HepG2 (cell line): ENCODE results near the gene ZNF234. TPM values are rescaled to one million over a fixed set of nuclear protein-coding genes. Genes with fewer than 3 reads are reported as not detected.

Experiments
- BRCA1 ChIP-seq: sonication (generic); formaldehyde crosslinking; IDR thresholded peaks from 2 replicates; pipeline ENCODE4 v1.4.0; 2020; ENCODE audit warnings: missing genetic modification reagents
- CHD4 ChIP-seq: fragments of 200-600 bp; sonication (generic); IDR thresholded peaks from 2 replicates; pipeline ENCODE4 v1.7.0; 2017; ENCODE audit warnings: mild to moderate bottlenecking, low read length, borderline replicate concordance
- GATA4 ChIP-seq: sonication (generic); IDR thresholded peaks from 2 replicates; pipeline ENCODE4 v1.6.1; 2016; ENCODE audit warnings: antibody characterized with exemption, low read depth, borderline replicate concordance
- KDM1A ChIP-seq: IDR thresholded peaks from 2 replicates; pipeline ENCODE4 v1.6.1; 2016; ENCODE audit warnings: missing compliant biosample characterization
- MATR3 ChIP-seq: sonication (generic); formaldehyde crosslinking; IDR thresholded peaks from 2 replicates; pipeline ENCODE4 v1.4.0; 2020; ENCODE audit warnings: missing genetic modification reagents
- NPAS2 ChIP-seq: sonication (generic); formaldehyde crosslinking; IDR thresholded peaks from 2 replicates; pipeline ENCODE4 v1.8.0; 2022; ENCODE audit warnings: mild to moderate bottlenecking, missing genetic modification reagents, borderline replicate concordance
- RARG ChIP-seq: sonication (generic); formaldehyde crosslinking; IDR thresholded peaks from 2 replicates; pipeline ENCODE4 v1.4.0; 2020; ENCODE audit warnings: low read depth, mild to moderate bottlenecking, missing genetic modification reagents
- RXRB ChIP-seq: IDR thresholded peaks from 2 replicates; pipeline ENCODE4 v1.6.1; 2016; ENCODE audit warnings: borderline replicate concordance, missing genetic modification reagents, missing compliant biosample characterization
- XRCC5 ChIP-seq: fragments of 200-400 bp; formaldehyde crosslinking; optimal IDR thresholded peaks from 2 replicates; pipeline ENCODE3; 2017; ENCODE audit warnings: mild to moderate bottlenecking, low read length
- ZFP62 ChIP-seq: sonication (generic); formaldehyde crosslinking; IDR thresholded peaks from 2 replicates; pipeline ENCODE4 v1.4.0; 2020; ENCODE audit warnings: missing genetic modification reagents
- ZNF543 ChIP-seq: sonication (generic); formaldehyde crosslinking; IDR thresholded peaks from 2 replicates; pipeline ENCODE4 v1.4.0; 2020; ENCODE audit warnings: mild to moderate bottlenecking, missing genetic modification reagents
- ZNF781 ChIP-seq: sonication (generic); formaldehyde crosslinking; IDR thresholded peaks from 2 replicates; pipeline ENCODE4 v1.5.1; 2020; ENCODE audit warnings: borderline replicate concordance, mild to moderate bottlenecking, missing genetic modification reagents; ENCODE audit errors: not compliant biosample characterization
- ZNF879 ChIP-seq: sonication (generic); formaldehyde crosslinking; IDR thresholded peaks from 2 replicates; pipeline ENCODE4 v1.8.1; 2023; ENCODE audit warnings: missing genetic modification reagents
- polyA plus RNA-seq, 8 experiments: library from polyadenylated mRNA; depleted of rRNA in 3 of 8; stranded (reverse) in 7 of 8; unstranded in 1 of 8; fragments of >200 nt; fragmentation: Illumina TruSeq in 4 of 8; extraction: Trizol in 4 of 8; gene quantifications; 2 replicates each; pipeline versions ENCODE4 v1.2.1 to v1.2.3, GENCODE V29; 2011 to 2016; ENCODE audit warnings: low read depth in 4 of 8, missing spikeins in 1 of 8, mixed read lengths in 1 of 8; ENCODE audit not compliant: insufficient read depth in 1 of 8
- total RNA-seq, 5 experiments: library from RNA; depleted of rRNA; stranded (reverse); fragments of >200 nt; fragmentation: Illumina TruSeq; extraction: Trizol; gene quantifications; 2 replicates each; pipeline ENCODE4 v1.2.3, GENCODE V29; 2016; ENCODE audit warnings: low read depth in 1 of 5
- TF ChIP-seq, protein P1 (sequence below), 2 experiments: fragments of 450-650 bp in 1 of 2; sonication (generic) in 1 of 2; formaldehyde crosslinking in 1 of 2; IDR thresholded peaks; 2 replicates each; pipeline versions ENCODE4 v1.6.1 to v1.8.0; 2016 to 2022; ENCODE audit warnings: antibody characterized with exemption in 1 of 2, mild to moderate bottlenecking in 1 of 2, missing genetic modification reagents in 1 of 2
- TF ChIP-seq, protein P2 (sequence below): conservative IDR thresholded peaks from 2 replicates; pipeline ENCODE4 v1.6.1; 2018; ENCODE audit warnings: missing genetic modification reagents
- TF ChIP-seq, protein P3 (sequence below): sonication (generic); formaldehyde crosslinking; IDR thresholded peaks from 2 replicates; pipeline ENCODE4 v1.4.0; 2020; ENCODE audit warnings: missing genetic modification reagents

Gene ZNF234
- total and polyA plus RNA-seq, 2 of the 13 experiments (the other 11 are each of a cell fraction or from before 2014, with no cell fraction given) = 3.5 to 11.2 TPM

DNA sequence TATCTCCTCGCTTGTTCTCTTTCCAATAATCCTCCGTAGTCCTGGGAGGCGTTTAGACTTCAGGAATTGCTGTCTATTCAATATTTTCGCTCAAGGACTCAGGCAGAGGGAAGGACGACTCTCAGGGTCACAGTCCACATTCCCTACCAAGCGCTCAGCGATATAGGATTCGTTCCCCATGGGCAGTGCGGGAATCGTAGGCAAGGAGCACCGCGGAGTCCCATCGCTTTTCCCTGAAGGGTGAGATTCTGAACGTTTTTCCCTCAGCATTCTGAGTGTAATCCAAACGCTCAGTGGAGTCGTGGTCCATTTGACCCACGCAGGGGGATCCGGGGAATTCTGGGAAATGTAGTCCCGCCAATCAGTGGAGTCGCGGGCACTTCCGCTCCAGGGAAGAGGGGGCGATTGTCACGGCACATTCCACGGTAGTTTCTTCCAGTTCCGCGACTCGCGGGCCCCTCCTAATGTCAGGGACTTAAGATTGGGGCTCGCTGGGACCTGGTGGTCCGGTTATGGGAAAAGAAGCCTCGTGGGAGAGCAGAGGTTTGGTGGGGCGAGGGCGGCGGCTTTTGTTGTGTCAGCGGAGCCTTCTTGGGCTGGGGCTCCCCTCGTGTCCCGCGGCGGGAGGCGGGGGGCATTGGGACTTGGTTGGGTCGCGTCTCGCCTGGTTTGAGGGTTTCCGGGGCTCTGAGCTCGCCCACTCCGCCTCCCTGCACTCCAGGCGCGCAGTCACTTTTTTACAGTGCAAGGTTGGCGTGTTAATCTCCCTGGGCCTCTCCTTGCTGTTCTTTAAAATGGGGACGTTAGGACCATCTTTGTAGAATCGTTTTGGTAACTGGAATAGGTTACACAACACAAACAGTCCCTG lies at the start of gene ZNF234 (continued):
- TF ChIP-seq BRCA1 (CRISPR knock-in tag) (no peak), NPAS2 (no peak), GATA4 (no peak; the same call in 1 of the 2 replicates), XRCC5 (peak; percentile 51), CHD4 (0 out of 2 replicates have a peak, but pooled peaks have one; percentile 53), ZFP62 (CRISPR knock-in tag) (no peak), RXRB (CRISPR knock-in tag) (peak; percentile 68; the same call in 1 of the 2 replicates), RARG (CRISPR knock-in tag) (no peak), ZNF781 (CRISPR knock-in tag) (peak; percentile 19), ZNF543 (CRISPR knock-in tag) (peak; percentile 65; the same call in 1 of the 2 replicates), ZNF879 (CRISPR knock-in tag) (no peak), KDM1A (CRISPR knock-in tag) (peak; percentile 93), MATR3 (CRISPR knock-in tag) (no peak)
- TF ChIP-seq, protein P1, sequence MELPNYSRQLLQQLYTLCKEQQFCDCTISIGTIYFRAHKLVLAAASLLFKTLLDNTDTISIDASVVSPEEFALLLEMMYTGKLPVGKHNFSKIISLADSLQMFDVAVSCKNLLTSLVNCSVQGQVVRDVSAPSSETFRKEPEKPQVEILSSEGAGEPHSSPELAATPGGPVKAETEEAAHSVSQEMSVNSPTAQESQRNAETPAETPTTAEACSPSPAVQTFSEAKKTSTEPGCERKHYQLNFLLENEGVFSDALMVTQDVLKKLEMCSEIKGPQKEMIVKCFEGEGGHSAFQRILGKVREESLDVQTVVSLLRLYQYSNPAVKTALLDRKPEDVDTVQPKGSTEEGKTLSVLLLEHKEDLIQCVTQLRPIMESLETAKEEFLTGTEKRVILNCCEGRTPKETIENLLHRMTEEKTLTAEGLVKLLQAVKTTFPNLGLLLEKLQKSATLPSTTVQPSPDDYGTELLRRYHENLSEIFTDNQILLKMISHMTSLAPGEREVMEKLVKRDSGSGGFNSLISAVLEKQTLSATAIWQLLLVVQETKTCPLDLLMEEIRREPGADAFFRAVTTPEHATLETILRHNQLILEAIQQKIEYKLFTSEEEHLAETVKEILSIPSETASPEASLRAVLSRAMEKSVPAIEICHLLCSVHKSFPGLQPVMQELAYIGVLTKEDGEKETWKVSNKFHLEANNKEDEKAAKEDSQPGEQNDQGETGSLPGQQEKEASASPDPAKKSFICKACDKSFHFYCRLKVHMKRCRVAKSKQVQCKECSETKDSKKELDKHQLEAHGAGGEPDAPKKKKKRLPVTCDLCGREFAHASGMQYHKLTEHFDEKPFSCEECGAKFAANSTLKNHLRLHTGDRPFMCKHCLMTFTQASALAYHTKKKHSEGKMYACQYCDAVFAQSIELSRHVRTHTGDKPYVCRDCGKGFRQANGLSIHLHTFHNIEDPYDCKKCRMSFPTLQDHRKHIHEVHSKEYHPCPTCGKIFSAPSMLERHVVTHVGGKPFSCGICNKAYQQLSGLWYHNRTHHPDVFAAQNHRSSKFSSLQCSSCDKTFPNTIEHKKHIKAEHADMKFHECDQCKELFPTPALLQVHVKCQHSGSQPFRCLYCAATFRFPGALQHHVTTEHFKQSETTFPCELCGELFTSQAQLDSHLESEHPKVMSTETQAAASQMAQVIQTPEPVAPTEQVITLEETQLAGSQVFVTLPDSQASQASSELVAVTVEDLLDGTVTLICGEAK (IDR thresholded peaks at IDR 0.05) = no peak
- TF ChIP-seq, protein P1 (CRISPR knock-in tag; IDR thresholded peaks at IDR 0.05) = 0 out of 2 replicates have a peak, but pooled peaks have one; percentile 8
- TF ChIP-seq, protein P2, sequence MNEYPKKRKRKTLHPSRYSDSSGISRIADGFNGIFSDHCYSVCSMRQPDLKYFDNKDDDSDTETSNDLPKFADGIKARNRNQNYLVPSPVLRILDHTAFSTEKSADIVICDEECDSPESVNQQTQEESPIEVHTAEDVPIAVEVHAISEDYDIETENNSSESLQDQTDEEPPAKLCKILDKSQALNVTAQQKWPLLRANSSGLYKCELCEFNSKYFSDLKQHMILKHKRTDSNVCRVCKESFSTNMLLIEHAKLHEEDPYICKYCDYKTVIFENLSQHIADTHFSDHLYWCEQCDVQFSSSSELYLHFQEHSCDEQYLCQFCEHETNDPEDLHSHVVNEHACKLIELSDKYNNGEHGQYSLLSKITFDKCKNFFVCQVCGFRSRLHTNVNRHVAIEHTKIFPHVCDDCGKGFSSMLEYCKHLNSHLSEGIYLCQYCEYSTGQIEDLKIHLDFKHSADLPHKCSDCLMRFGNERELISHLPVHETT = no peak
- TF ChIP-seq, protein P3, sequence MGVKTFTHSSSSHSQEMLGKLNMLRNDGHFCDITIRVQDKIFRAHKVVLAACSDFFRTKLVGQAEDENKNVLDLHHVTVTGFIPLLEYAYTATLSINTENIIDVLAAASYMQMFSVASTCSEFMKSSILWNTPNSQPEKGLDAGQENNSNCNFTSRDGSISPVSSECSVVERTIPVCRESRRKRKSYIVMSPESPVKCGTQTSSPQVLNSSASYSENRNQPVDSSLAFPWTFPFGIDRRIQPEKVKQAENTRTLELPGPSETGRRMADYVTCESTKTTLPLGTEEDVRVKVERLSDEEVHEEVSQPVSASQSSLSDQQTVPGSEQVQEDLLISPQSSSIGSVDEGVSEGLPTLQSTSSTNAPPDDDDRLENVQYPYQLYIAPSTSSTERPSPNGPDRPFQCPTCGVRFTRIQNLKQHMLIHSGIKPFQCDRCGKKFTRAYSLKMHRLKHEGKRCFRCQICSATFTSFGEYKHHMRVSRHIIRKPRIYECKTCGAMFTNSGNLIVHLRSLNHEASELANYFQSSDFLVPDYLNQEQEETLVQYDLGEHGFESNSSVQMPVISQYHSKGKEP (CRISPR knock-in tag) = no peak
